ENCODE measurements around the gene RYR1.
"Not testable (repeated sequence)": the region's sequence is repeated elsewhere in the genome, so short reads cannot be mapped to it uniquely, and the experiment has no call there.

RYR1 gene

DNA sequence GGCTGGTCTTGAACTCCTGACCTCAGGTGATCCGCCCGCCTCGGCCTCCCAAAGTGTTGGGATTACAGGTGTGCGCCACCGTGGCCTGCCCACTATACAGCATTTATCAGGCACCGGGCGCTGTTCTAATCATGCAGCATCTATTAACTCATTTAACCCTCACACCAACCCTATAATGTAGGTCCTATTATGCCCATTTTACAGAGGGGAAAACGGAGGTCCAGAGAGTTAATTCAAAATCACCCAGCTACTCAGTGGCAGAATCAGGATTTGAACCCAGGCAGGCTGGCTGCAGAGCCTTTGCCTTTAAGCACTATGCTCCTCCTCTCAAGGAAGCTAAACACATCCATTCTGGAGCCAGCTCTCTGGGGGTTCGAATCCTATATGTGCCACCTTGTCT is 130.0 kb downstream of the RYR1 start:
- no peak for TF ChIP-seq POLR2A (IDR thresholded peaks at IDR 0.05; ENCODE audit: low read depth, low read length)
- DNase-seq (ENCODE audit: insufficient read length): no peak
- no peak for FAIRE-seq

DNA sequence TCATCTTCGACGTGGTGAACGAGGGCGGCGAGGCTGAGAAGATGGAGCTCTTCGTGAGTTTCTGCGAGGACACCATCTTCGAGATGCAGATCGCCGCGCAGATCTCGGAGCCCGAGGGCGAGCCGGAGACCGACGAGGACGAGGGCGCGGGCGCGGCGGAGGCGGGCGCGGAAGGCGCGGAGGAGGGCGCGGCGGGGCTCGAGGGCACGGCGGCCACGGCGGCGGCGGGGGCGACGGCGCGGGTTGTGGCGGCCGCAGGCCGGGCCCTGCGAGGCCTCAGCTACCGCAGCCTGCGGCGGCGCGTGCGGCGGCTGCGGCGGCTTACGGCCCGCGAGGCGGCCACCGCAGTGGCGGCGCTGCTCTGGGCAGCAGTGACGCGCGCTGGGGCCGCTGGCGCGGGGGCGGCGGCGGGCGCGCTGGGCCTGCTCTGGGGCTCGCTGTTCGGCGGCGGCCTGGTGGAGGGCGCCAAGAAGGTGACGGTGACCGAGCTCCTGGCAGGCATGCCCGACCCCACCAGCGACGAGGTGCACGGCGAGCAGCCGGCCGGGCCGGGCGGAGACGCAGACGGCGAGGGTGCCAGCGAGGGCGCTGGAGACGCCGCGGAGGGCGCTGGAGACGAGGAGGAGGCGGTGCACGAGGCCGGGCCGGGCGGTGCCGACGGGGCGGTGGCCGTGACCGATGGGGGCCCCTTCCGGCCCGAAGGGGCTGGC is 131.6 kb downstream of the RYR1 start:
- FAIRE-seq (no peak), DNase-seq (ENCODE audit: insufficient read length) (no peak)
- no peak for TF ChIP-seq POLR2AphosphoS5 (IDR thresholded peaks at IDR 0.05; ENCODE audit: low read depth, low read length)
- TF ChIP-seq POLR2A (IDR thresholded peaks at IDR 0.05; ENCODE audit: low read depth, low read length): no peak
- TF ChIP-seq TAF1 (IDR thresholded peaks at IDR 0.05; ENCODE audit: borderline replicate concordance, low read depth, low read length): no peak

DNA sequence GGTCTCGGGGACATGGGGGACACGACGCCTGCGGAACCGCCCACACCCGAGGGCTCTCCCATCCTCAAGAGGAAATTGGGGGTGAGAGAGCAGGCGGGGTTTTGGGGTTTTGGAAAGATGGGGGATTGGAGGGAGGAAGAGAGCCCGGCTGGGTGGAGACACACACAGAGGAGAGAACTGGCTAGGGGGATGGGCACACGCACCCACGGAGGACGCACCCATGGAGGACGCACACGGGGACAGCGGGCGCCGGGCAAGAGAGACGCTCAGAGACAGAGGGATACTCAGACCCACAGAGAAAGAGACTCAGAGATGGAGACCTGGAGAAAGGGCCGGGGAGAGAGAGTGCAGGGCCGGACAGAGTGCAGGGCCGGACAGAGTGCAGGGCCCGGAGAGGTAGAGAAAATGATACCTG is 132.2 kb downstream of the RYR1 start:
- no peak for TF ChIP-seq POLR2AphosphoS5 (IDR thresholded peaks at IDR 0.05; ENCODE audit: low read depth, low read length)
- FAIRE-seq (no peak), DNase-seq (ENCODE audit: insufficient read length) (no peak)

DNA sequence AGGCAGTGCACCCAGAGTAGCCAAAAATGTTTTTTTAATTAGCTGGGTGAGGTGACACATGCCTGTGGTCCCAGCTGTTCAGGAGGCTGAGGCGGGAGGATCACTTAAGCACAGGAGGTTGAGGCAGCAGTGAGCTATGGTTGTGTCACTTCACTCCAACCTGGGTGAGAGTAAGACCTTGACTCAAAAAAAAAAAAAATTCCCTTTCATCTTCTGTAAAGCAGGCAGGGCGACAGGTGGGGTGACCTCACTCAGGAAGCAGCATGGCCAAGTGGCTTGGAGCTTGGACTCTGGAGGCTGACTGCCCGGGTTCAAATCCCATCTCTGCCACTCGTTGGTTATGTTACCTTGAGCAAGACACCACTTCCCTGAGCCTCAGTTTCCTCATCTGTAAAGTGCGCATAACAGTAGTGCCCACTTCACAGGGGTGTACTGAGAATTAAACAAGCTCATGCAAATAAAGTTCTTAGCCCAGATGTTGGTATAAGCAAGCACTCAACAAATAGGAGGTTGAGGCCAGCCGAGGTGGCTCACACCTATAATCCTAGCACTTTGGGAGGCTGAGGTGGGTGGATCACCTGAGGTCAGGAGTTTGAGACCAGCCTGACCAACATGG is 136.0 kb downstream of the RYR1 start:
- DNase-seq (ENCODE audit: insufficient read length): no peak
- peak; percentile 5 for FAIRE-seq
- no peak for TF ChIP-seq POLR2A (IDR thresholded peaks at IDR 0.05; ENCODE audit: low read depth, low read length)
- no peak for TF ChIP-seq POLR2AphosphoS5 (IDR thresholded peaks at IDR 0.05; ENCODE audit: low read depth, low read length)
- TF ChIP-seq TAF1 (IDR thresholded peaks at IDR 0.05; ENCODE audit: borderline replicate concordance, low read depth, low read length): no peak

DNA sequence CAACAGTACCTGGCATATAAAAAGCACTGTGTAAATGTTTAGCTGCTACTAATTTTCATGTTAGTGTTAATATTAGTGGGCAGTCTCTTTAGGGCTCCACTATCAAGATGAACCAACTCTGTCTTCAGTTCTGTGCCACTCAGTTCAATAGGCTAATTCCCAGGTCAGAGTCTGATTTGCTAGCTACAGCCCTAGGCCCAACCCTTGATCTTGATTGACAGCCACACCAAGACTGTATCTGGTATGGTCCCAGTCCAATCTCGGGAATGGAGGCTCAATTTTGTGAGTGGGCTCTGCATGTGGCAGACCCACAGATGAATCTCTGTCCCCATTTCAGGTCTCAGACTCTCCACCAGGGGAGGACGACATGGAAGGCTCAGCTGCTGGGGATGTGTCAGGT is 138.2 kb downstream of the RYR1 start:
- DNase-seq (ENCODE audit: insufficient read length) (no peak), FAIRE-seq (no peak)
- TF ChIP-seq POLR2AphosphoS5 (IDR thresholded peaks at IDR 0.05; ENCODE audit: low read depth, low read length) (no peak), TAF1 (IDR thresholded peaks at IDR 0.05; ENCODE audit: borderline replicate concordance, low read depth, low read length) (no peak), POLR2A (IDR thresholded peaks at IDR 0.05; ENCODE audit: low read depth, low read length) (no peak)

DNA sequence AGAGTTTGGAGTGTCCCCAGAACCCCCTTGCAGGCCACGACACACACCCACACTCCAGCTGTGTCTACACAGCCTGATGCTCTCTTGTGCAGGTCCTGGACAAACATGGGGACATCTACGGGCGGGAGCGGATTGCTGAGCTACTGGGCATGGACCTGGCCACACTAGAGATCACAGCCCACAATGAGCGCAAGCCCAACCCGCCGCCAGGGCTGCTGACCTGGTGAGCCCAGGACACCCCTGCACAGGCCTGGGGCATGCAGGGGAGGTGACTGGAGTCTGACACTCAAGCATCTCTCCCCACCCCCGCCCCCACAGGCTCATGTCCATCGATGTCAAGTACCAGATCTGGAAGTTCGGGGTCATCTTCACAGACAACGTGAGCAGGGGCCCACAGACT is 144.3 kb downstream of the RYR1 start:
- DNase-seq (ENCODE audit: insufficient read length) (no peak), FAIRE-seq (no peak)
- TF ChIP-seq POLR2AphosphoS5 (IDR thresholded peaks at IDR 0.05; ENCODE audit: low read depth, low read length) (no peak), TAF1 (IDR thresholded peaks at IDR 0.05; ENCODE audit: borderline replicate concordance, low read depth, low read length) (no peak), POLR2A (IDR thresholded peaks at IDR 0.05; ENCODE audit: low read depth, low read length) (no peak)

DNA sequence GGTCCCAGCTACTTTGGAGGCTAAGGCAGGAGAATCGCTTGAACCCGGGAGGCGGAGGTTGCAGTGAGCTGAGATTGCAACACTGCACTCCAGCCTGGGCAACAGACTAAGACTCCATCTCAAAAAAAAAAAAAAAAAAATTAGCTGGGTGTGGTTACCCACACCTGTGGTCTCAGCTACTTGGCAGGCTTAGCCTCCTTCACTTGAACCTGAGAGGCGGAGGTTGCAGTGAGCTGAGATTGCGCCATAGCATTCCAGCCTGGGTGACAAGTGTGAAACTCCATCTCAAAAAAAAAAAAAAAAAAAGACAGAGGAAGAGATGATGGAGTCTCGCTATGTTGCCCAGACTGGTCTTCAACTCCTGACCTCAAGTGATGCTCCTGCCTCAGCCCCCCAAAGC is 145.8 kb downstream of the RYR1 start:
- DNase-seq (ENCODE audit: insufficient read length): not testable (repeated sequence)

DNA sequence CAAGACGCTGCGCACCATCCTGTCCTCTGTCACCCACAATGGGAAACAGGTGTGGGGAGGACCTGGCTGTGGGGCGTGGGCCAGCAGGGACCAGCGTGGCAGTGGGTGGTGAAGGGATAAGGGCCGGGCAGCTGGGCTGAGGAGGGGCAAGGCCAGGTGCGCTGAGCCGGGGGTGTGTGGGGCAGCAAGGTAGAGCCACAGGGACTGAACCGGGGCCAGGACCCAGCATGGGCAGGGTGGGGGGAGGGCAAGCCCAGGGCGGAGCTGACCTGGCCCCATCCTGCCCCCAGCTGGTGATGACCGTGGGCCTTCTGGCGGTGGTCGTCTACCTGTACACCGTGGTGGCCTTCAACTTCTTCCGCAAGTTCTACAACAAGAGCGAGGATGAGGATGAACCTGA is 146.6 kb downstream of the RYR1 start:
- DNase-seq (ENCODE audit: insufficient read length): no peak
- TF ChIP-seq POLR2A (IDR thresholded peaks at IDR 0.05; ENCODE audit: low read depth, low read length): no peak
- no peak for TF ChIP-seq TAF1 (IDR thresholded peaks at IDR 0.05; ENCODE audit: borderline replicate concordance, low read depth, low read length)
- no peak for TF ChIP-seq POLR2AphosphoS5 (IDR thresholded peaks at IDR 0.05; ENCODE audit: low read depth, low read length)
- no peak for FAIRE-seq

More for the DNA sequence above, 145.8 kb downstream of the RYR1 start:
- not testable (repeated sequence) for FAIRE-seq

DNA sequence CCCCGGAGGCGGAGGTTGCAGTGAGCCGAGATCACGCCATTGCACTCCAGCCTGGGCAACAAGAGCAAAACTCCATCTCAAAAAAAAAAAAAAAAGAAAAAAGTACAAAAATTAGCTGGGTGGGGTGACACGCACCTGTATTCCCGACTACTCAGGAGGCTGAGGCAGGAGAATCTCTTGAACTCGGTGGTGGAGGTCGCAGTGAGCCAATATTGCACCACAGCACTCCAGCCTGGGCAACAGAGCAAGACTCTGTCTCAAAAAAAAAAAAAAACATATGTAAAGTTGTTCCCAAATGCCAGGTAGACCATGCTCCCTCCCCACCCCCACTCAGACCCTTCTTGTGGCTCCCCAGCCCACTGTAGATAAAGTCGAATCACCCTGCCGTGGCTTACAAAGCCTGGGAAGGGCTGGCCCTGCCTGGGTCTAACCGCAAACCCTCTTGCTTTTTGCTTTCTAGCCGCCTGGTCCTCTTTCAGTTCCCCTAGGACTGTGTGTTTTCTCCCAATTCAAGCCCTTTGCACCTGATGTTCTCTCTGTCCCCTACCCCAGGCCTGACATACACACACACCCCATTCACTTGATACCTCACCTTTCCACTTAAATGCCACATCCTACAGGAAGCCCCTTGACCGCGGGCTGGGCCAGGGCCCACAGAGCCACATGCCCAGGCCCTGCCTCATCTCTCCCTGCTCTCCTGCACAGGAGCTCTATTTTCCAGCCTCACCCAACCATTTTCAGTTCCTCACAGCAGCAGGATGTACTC is 149.9 kb downstream of the RYR1 start:
- FAIRE-seq: peak; percentile 93
- TF ChIP-seq POLR2A (IDR thresholded peaks at IDR 0.05; ENCODE audit: low read depth, low read length) (no peak), TAF1 (IDR thresholded peaks at IDR 0.05; ENCODE audit: borderline replicate concordance, low read depth, low read length) (no peak), POLR2AphosphoS5 (IDR thresholded peaks at IDR 0.05; ENCODE audit: low read depth, low read length) (no peak)
- peak; percentile 65 for DNase-seq (ENCODE audit: insufficient read length)

DNA sequence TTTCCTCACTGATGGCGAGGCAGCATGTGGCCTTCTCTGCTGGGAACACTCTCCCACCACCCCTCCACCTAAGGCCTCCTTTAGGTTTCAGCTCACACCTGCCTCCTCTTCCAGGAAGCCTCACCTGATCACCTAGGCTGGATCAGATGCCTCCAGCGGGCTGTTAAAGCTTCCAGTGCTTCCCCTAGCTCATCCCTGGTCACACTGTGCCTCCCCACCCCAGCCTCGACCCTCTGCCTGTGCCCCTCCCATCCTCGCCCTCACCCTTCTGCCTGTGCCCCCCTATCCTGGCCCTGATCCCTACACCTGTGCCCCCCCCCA is 150.5 kb downstream of the RYR1 start:
- DNase-seq (ENCODE audit: insufficient read length) (no peak), FAIRE-seq (no peak)
- no peak for TF ChIP-seq POLR2AphosphoS5 (IDR thresholded peaks at IDR 0.05; ENCODE audit: low read depth, low read length)
- TF ChIP-seq TAF1 (IDR thresholded peaks at IDR 0.05; ENCODE audit: borderline replicate concordance, low read depth, low read length): no peak
- no peak for TF ChIP-seq POLR2A (IDR thresholded peaks at IDR 0.05; ENCODE audit: low read depth, low read length)

DNA sequence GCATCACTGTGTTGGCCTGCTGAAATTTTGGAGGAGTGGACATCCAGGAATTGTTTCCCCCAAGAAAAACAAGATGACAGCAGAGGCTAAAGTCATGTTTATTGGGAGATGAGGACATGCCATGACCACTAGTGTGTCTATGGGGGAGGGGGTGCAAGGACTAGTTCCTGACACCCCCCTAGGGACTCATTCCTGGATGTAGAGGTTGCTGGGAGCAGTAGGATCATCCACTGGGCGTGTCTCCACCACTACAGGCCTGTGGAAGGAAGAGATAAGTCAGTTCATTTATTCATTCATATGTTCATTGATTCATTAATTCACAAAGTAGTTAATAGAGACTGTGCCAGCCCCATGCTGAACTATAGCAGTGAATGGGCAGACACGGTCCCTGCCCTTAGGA is 154.1 kb downstream of the RYR1 start:
- FAIRE-seq (no peak), DNase-seq (ENCODE audit: insufficient read length) (no peak)
- TF ChIP-seq POLR2A (IDR thresholded peaks at IDR 0.05; ENCODE audit: low read depth, low read length): no peak
- no peak for TF ChIP-seq POLR2AphosphoS5 (IDR thresholded peaks at IDR 0.05; ENCODE audit: low read depth, low read length)
- no peak for TF ChIP-seq TAF1 (IDR thresholded peaks at IDR 0.05; ENCODE audit: borderline replicate concordance, low read depth, low read length)

DNA sequence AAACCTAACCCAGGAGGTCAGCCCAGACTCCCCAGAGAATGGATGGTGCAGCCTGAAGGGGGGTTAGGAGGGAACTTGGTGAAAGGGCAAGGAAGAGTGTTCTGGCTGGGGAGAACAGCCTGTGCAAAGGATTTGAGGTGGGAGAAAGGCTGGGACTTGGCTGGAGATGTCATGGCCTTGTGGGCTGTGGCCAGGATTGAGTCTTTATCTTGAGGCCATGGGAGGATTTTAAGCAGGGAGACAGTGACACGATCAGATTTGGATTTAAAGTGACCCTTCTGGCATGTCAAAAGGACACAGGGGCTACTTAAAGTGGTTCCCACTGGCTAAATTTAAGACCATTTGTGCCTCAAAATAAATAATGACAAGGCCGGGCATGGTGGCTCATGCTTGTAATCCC is 154.6 kb downstream of the RYR1 start:
- FAIRE-seq (no peak), DNase-seq (ENCODE audit: insufficient read length) (no peak)
- no peak for TF ChIP-seq TAF1 (IDR thresholded peaks at IDR 0.05; ENCODE audit: borderline replicate concordance, low read depth, low read length)
- TF ChIP-seq POLR2A (IDR thresholded peaks at IDR 0.05; ENCODE audit: low read depth, low read length): no peak
- no peak for TF ChIP-seq POLR2AphosphoS5 (IDR thresholded peaks at IDR 0.05; ENCODE audit: low read depth, low read length)

All from GM12892 (cell line).